Measurements from ENCODE around the gene LINC01488.

DNA sequence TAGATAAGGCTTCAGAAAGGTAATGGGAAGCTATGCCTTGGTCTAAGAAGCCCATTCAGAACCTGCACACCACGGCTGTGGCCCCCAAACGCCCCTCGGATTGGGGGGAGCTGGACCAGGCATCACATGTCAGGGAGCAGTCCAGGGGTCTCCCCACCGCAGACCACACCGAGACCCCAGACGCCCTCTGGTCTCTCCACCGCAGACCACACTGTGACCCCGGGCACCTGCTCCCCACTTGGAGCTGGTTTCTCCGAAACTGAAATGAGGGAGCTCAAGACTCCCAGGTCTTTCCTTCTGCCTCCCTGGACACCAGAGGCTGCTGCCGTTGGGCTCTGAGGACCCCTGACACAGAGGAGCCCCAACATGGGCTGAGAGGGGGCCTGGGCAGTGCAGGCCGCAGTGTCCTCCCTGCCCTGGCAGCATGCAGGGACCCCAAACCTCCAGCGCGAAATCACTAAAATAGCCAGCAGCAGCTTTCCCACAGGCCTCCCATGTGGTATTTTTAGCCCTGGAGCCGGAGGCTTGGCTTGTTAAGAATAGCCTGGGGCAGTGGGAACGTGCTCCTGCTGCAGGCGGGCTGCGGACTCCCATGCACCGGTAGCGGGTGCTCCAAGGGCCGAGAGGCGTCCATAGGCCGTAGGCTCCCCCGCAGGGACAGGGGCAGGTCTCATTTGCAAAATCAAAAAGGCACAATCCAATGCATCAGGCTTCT lies 7.7 kb downstream of the LINC01488 start:
- TF ChIP-seq, protein P1, sequence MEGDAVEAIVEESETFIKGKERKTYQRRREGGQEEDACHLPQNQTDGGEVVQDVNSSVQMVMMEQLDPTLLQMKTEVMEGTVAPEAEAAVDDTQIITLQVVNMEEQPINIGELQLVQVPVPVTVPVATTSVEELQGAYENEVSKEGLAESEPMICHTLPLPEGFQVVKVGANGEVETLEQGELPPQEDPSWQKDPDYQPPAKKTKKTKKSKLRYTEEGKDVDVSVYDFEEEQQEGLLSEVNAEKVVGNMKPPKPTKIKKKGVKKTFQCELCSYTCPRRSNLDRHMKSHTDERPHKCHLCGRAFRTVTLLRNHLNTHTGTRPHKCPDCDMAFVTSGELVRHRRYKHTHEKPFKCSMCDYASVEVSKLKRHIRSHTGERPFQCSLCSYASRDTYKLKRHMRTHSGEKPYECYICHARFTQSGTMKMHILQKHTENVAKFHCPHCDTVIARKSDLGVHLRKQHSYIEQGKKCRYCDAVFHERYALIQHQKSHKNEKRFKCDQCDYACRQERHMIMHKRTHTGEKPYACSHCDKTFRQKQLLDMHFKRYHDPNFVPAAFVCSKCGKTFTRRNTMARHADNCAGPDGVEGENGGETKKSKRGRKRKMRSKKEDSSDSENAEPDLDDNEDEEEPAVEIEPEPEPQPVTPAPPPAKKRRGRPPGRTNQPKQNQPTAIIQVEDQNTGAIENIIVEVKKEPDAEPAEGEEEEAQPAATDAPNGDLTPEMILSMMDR (conservative IDR thresholded peaks at IDR 0.05): no peak
- no peak for TF ChIP-seq EZH2 (IDR thresholded peaks at IDR 0.05; ENCODE audit: low read depth)

Measured in PC-9 (cell line).